Nephron progenitor cell (in vitro differentiated cells): ENCODE results near the gene TBRG4.
"Not testable (repeated sequence)": the region's sequence is repeated elsewhere in the genome, so short reads cannot be mapped to it uniquely, and the experiment has no call there.

Source experiments
- DNase-seq: peaks from one replicate; pipeline ENCODE4 v3.0.0; 2021
- H3K27ac Mint-ChIP-seq: 2 replicates; pipeline ENCODE4 v1.8.0; 2021; ENCODE audit warnings: mild to moderate bottlenecking, moderate library complexity, mixed read lengths
- H3K27me3 Mint-ChIP-seq: 2 replicates; pipeline ENCODE4 v1.8.0; 2021; ENCODE audit warnings: mild to moderate bottlenecking, low read depth, mixed read lengths; ENCODE audit not compliant: poor library complexity
- H3K36me3 Mint-ChIP-seq: 2 replicates; pipeline ENCODE4 v1.8.0; 2021; ENCODE audit warnings: low read depth, mixed read lengths
- H3K4me1 Mint-ChIP-seq: 2 replicates; pipeline ENCODE4 v1.8.0; 2021; ENCODE audit warnings: mixed read lengths
- H3K4me3 Mint-ChIP-seq: 2 replicates; pipeline ENCODE4 v1.8.0; 2021; ENCODE audit warnings: mild to moderate bottlenecking, moderate library complexity, mixed read lengths
- H3K9me3 Mint-ChIP-seq: 2 replicates; pipeline ENCODE4 v1.8.0; 2021; ENCODE audit warnings: mild to moderate bottlenecking, moderate library complexity, mixed read lengths
- TF ChIP-seq, protein P1 (sequence below): fragments of 200-600 bp; sonication (generic); IDR thresholded peaks from 2 replicates; pipeline ENCODE4 v1.5.0; 2021; ENCODE audit warnings: antibody characterized with exemption

Gene TBRG4

DNA sequence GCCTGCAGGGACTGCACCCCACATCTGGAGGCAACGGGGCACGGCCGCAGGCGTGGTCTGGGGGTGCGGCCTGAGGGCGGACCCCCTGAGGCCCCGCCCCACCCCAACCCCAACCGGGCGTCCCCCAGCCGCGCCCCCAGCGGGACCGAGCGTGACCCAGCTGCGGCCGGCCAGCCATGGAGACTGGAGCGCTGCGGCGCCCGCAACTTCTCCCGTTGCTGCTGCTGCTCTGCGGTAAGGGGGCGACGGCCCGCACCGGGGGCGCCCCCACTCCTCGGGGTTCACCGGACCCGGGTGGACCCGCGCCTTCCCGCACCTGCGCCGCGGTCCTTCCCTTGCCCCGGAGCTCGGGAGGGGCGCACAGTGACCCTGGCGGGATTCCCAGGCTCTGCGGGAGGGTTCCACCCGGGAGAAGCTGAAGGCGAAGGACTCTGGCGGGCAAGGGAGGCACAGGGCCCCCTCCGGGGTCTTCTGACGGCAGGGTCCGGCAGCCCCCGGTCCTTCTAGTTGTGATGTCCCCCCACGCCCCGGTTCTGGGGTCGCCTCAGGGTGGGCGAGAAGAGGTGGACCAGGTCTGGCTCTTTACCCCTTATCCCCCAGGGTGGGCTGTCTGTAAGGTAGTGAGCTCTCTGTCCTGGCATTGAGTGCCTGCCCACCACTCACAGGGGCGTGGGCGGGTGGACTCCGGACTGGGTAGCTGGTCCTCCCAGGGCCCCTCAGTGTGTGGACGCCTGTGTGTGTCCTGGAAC lies 46.3 kb upstream of the TBRG4 start, which contains the start of gene RAMP3:
RAMP3 (plus strand) TSS at position 139 of the 749 bp plus-strand sequence; CDS start at position 177, 38 bp downstream.
- Mint-ChIP-seq H3K9me3 (no peaks in the 10 kb centered on the region), H3K4me1 (peaks cover 9% of the 10 kb centered on the region), H3K36me3 (no peaks in the 10 kb centered on the region), H3K27me3 (peaks cover 73% of the 10 kb centered on the region), H3K27ac (no peak within 1 kb of the TSS), H3K4me3 (peak within 1 kb of the TSS; percentile 29)
- DNase-seq: peak; percentile 52
- TF ChIP-seq, protein P1, sequence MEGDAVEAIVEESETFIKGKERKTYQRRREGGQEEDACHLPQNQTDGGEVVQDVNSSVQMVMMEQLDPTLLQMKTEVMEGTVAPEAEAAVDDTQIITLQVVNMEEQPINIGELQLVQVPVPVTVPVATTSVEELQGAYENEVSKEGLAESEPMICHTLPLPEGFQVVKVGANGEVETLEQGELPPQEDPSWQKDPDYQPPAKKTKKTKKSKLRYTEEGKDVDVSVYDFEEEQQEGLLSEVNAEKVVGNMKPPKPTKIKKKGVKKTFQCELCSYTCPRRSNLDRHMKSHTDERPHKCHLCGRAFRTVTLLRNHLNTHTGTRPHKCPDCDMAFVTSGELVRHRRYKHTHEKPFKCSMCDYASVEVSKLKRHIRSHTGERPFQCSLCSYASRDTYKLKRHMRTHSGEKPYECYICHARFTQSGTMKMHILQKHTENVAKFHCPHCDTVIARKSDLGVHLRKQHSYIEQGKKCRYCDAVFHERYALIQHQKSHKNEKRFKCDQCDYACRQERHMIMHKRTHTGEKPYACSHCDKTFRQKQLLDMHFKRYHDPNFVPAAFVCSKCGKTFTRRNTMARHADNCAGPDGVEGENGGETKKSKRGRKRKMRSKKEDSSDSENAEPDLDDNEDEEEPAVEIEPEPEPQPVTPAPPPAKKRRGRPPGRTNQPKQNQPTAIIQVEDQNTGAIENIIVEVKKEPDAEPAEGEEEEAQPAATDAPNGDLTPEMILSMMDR: no peak

DNA sequence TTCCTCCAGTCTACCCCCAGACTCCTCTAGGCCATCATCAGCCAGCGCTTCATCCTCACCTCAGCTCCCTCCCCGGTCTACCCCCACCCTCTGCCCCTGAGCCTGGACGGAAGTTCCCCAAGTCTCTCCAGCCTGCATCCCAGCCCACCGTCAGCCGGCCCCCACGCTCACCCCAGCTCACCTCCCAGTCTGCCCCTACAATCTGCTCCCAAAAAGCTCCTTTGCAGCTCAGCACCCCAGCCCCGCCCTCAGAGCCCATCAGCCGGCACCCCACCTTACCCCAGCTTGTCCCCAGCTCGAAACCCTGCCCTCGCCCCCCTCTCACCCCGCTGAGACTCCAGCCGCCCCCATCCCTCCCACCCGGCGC lies 45.8 kb upstream of the TBRG4 start:
- Mint-ChIP-seq H3K9me3 (no peaks in the 10 kb centered on the region), H3K4me3 (peak overlapping the region; percentile 29), H3K27ac (no peak overlapping the region), H3K27me3 (peaks cover 73% of the 10 kb centered on the region), H3K4me1 (peaks cover 11% of the 10 kb centered on the region), H3K36me3 (no peaks in the 10 kb centered on the region)
- TF ChIP-seq, protein P1: no peak
- no peak for DNase-seq

DNA sequence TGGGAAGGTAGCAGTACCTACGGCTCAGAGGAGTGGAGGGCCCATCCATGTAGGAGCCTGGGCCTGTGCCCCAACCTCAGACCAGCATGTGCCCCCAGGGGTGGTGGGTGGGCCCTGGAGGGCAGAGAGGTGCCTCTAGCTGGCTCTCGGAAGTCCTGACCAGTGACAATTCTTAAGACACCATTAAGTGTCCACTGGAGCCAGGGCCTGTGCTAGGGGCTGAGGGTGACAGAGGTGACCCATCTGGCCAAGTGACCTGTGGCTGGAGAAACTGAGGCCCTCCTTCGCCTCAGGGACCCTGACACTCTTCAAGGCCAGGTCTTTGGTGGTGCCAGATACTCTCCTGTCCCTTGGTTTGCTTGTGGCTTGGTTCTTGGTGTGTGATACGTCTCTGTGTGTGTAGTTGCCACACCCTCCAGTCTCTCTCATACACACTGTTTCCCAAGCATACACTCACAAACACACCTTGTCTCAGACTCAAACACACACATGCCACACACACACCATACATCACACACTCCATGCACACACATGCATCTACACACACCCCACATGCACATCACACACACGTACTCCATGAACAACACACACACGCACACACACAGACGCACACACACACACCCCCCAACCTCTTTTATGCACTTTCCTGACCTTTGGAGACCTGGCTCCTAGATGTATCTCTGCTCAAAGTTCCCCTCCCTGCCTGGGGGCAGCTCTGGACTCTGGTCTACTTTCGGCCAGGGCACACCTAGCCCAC lies 45.2 kb upstream of the TBRG4 start:
- DNase-seq: no peak
- TF ChIP-seq, protein P1: no peak
- Mint-ChIP-seq H3K36me3 (no peaks in the 10 kb centered on the region), H3K4me3 (peak overlapping the region; percentile 29), H3K9me3 (no peaks in the 10 kb centered on the region), H3K27me3 (peaks cover 72% of the 10 kb centered on the region), H3K27ac (no peak overlapping the region), H3K4me1 (peaks cover 11% of the 10 kb centered on the region)

DNA sequence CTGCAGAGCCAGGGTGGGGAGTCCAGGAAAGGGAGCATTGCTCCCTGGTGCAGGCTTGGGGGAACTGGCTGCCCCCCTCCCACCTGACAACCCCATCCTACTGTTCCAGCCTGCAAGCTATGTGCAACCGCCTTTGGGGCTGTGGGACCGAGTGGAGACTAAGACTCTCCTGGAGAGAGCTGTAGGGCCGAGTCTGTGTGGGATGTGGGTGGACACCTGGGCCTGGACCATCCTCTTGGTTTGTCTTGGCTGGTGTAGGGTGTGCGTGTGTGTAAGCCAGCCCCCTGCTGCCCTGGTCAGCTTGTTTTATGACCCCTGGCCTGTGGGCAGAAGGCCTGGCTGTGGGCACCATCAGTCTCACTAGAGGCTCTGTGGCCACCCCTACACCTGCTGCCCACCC lies 44.4 kb upstream of the TBRG4 start:
- H3K27ac Mint-ChIP-seq: no peak overlapping the region
- H3K36me3 Mint-ChIP-seq: no peaks in the 10 kb centered on the region
- peaks cover 67% of the 10 kb centered on the region for H3K27me3 Mint-ChIP-seq
- TF ChIP-seq, protein P1: no peak
- H3K4me1 Mint-ChIP-seq: peaks cover 11% of the 10 kb centered on the region
- DNase-seq: no peak
- H3K9me3 Mint-ChIP-seq: no peaks in the 10 kb centered on the region
- H3K4me3 Mint-ChIP-seq: no peak overlapping the region

DNA sequence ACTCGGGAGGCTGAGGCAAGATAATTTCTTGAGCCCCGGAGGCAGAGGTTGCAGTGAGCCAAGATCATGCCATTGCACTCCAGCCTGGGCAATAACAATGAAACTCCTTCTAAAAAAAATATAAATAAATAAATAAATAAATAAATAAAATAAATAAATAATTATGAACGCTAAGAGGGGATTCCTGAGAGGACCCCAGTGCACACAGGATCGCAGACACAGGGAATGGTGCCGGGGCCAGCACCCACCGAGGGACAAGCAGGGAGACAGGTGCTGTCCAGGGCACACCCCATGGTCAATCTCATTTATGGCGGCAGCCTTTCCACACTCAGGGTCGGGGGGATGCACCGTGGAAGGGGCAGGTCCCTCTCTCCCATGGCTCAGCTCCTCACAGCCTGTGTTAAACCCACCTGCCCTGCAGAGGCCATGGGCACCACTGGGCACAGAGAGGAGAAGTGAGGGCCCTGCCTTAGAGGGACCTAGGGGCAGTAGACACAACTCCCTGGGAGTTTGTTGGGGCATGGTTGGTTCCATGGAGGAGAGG lies 43.9 kb upstream of the TBRG4 start:
- Mint-ChIP-seq H3K4me3 (no peak overlapping the region), H3K4me1 (peaks cover 11% of the 10 kb centered on the region), H3K27ac (no peak overlapping the region), H3K36me3 (no peaks in the 10 kb centered on the region), H3K27me3 (peaks cover 63% of the 10 kb centered on the region), H3K9me3 (no peaks in the 10 kb centered on the region)
- DNase-seq: no peak
- TF ChIP-seq, protein P1: no peak

DNA sequence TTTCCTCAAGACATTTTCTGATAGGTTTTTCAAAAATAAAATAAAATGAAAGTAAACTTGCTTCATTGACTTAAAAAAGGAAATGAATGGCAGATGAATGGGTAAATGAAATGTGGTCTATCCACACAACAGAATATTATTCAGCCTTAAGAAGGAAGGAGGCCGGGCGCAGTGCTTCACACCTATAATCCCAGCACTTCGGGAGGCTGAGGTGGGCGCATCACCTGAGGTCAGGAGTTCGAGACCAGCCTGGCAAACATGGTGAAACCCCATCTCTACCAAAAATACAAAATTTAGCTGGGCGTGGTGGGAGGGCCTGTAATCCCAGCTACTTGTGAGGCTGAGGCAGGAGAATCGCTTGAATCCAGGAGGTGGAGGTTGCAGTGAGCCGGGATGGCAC lies 42.4 kb upstream of the TBRG4 start:
- not testable (repeated sequence) for H3K9me3 Mint-ChIP-seq, DNase-seq, H3K27ac Mint-ChIP-seq, H3K36me3 Mint-ChIP-seq, H3K4me3 Mint-ChIP-seq
- H3K27me3 Mint-ChIP-seq: peaks cover 54% of the 10 kb centered on the region
- peaks cover 11% of the 10 kb centered on the region for H3K4me1 Mint-ChIP-seq
